IPS DF 6.9 (cell line): ENCODE results near the gene SPC24.
"Not testable (repeated sequence)": the region's sequence is repeated elsewhere in the genome, so short reads cannot be mapped to it uniquely, and the experiment has no call there.

Experiments
- DNase-seq: peaks from one replicate; pipeline ENCODE4 v3.0.0-alpha.2; 2013; ENCODE audit warnings: low read depth, low spot score
- H3K27ac ChIP-seq: one replicate; pipeline ENCODE4 v1.5.1; 2013; ENCODE audit warnings: low read length, control low read depth
- H3K27me3 ChIP-seq: 2 replicates; pipeline ENCODE4 v1.6.1; 2013; ENCODE audit warnings: mild to moderate bottlenecking, low read length; ENCODE audit not compliant: control insufficient read depth, insufficient read depth
- H3K36me3 ChIP-seq: 2 replicates; pipeline ENCODE4 v1.6.1; 2013; ENCODE audit warnings: low read length; ENCODE audit not compliant: control insufficient read depth, insufficient read depth
- H3K4me1 ChIP-seq: 2 replicates; pipeline ENCODE4 v1.6.1; 2013; ENCODE audit warnings: low read length; ENCODE audit not compliant: control insufficient read depth, insufficient read depth
- H3K4me3 ChIP-seq: 2 replicates; pipeline ENCODE4 v1.5.1; 2013; ENCODE audit warnings: mild to moderate bottlenecking, low read length
- H3K9me3 ChIP-seq: 2 replicates; pipeline ENCODE4 v1.6.1; 2013; ENCODE audit warnings: low read length, inconsistent platforms; ENCODE audit not compliant: control insufficient read depth, insufficient read depth
- WGBS: extraction: QIAGEN DNeasy Blood & Tissue Kit; methylation state at CpG from one replicate; pipeline ENCODE4 v1.1.7; 2013; ENCODE audit warnings: mixed read lengths, missing lambda C conversion rate; ENCODE audit not compliant: insufficient read length, insufficient coverage; 5-methylcytosine and 5-hydroxymethylcytosine counted together

Gene SPC24

GRCh38 chr19:11108746-11109145 is 46.8 kb downstream of the SPC24 start:
- Histone ChIP-seq H3K27ac (no peak overlapping the region), H3K36me3 (peaks cover 62% of the 10 kb centered on the region), H3K9me3 (no peaks in the 10 kb centered on the region), H3K4me3 (no peak overlapping the region), H3K27me3 (no peaks in the 10 kb centered on the region), H3K4me1 (no peaks in the 10 kb centered on the region; the same call in 1 of the 2 replicates)
- DNase-seq = no peak
- WGBS = no CpG with 5 or more reads among the region's 6 CpGs

GRCh38 chr19:11106477-11106876 is 49.1 kb downstream of the SPC24 start:
- no peaks in the 10 kb centered on the region; the same call in 1 of the 2 replicates for H3K4me1 ChIP-seq
- no peaks in the 10 kb centered on the region for H3K9me3 ChIP-seq
- no peaks in the 10 kb centered on the region for H3K27me3 ChIP-seq
- H3K27ac ChIP-seq = no peak overlapping the region
- no peak overlapping the region for H3K4me3 ChIP-seq
- peaks cover 54% of the 10 kb centered on the region for H3K36me3 ChIP-seq
- WGBS = no CpG with 5 or more reads among the region's 13 CpGs
- DNase-seq = no peak

- H3K36me3 ChIP-seq = peaks cover 50% of the 10 kb centered on the region
- no peak overlapping the region for H3K4me3 ChIP-seq
- no peaks in the 10 kb centered on the region for H3K9me3 ChIP-seq
- WGBS = no CpG with 5 or more reads among the region's 36 CpGs
- no peak for DNase-seq
- H3K4me1 ChIP-seq = no peaks in the 10 kb centered on the region; the same call in 1 of the 2 replicates
- H3K27me3 ChIP-seq = no peaks in the 10 kb centered on the region
- H3K27ac ChIP-seq = no peak overlapping the region
Measured at GRCh38 chr19:11105014-11105636, 50.5 kb downstream of the SPC24 start.

- H3K27ac ChIP-seq, H3K27me3 ChIP-seq, H3K9me3 ChIP-seq, H3K4me3 ChIP-seq, DNase-seq, H3K4me1 ChIP-seq: not testable (repeated sequence)
- no CpG with 5 or more reads among the region's 10 CpGs for WGBS
- peaks cover 49% of the 10 kb centered on the region for H3K36me3 ChIP-seq
Measured at GRCh38 chr19:11103667-11104066, 51.9 kb downstream of the SPC24 start.

GRCh38 chr19:11102944-11103343 is 52.6 kb downstream of the SPC24 start:
- no CpG with 5 or more reads among the region's 16 CpGs for WGBS
- H3K4me3 ChIP-seq = no peak overlapping the region
- no peak overlapping the region for H3K27ac ChIP-seq
- no peaks in the 10 kb centered on the region for H3K9me3 ChIP-seq
- H3K36me3 ChIP-seq = peaks cover 44% of the 10 kb centered on the region
- no peaks in the 10 kb centered on the region; the same call in 1 of the 2 replicates for H3K4me1 ChIP-seq
- no peaks in the 10 kb centered on the region for H3K27me3 ChIP-seq
- DNase-seq = no peak

- no CpG with 5 or more reads among the region's 5 CpGs for WGBS
- H3K36me3 ChIP-seq = peaks cover 35% of the 10 kb centered on the region
Measured at GRCh38 chr19:11101057-11101456, 54.5 kb downstream of the SPC24 start.

GRCh38 chr19:11100049-11100448 is 55.5 kb downstream of the SPC24 start:
- H3K4me1 ChIP-seq = no peaks in the 10 kb centered on the region
- peaks cover 29% of the 10 kb centered on the region for H3K36me3 ChIP-seq
- WGBS = no CpG with 5 or more reads among the region's 12 CpGs
- no peak for DNase-seq
- no peak overlapping the region for H3K4me3 ChIP-seq
- H3K27ac ChIP-seq = no peak overlapping the region
- no peaks in the 10 kb centered on the region for H3K9me3 ChIP-seq
- H3K27me3 ChIP-seq = no peaks in the 10 kb centered on the region

More at GRCh38 chr19:11101057-11101456, 54.5 kb downstream of the SPC24 start:
- H3K4me1 ChIP-seq = no peaks in the 10 kb centered on the region; the same call in 1 of the 2 replicates
- no peak overlapping the region for H3K27ac ChIP-seq
- H3K27me3 ChIP-seq = no peaks in the 10 kb centered on the region
- DNase-seq = no peak
- H3K9me3 ChIP-seq = no peaks in the 10 kb centered on the region
- H3K4me3 ChIP-seq = no peak overlapping the region

- no peak for DNase-seq
- no CpG with 5 or more reads among the region's 3 CpGs for WGBS
- Histone ChIP-seq H3K27me3 (no peaks in the 10 kb centered on the region), H3K36me3 (peaks cover 29% of the 10 kb centered on the region), H3K4me1 (no peaks in the 10 kb centered on the region; the same call in 1 of the 2 replicates), H3K4me3 (no peak overlapping the region), H3K9me3 (no peaks in the 10 kb centered on the region), H3K27ac (no peak overlapping the region)
Measured at GRCh38 chr19:11098861-11099260, 56.7 kb downstream of the SPC24 start.

GRCh38 chr19:11098327-11098726 is 57.3 kb downstream of the SPC24 start:
- Histone ChIP-seq H3K36me3 (peaks cover 29% of the 10 kb centered on the region), H3K9me3 (no peaks in the 10 kb centered on the region), H3K27me3 (no peaks in the 10 kb centered on the region), H3K4me3 (no peak overlapping the region), H3K27ac (no peak overlapping the region), H3K4me1 (no peaks in the 10 kb centered on the region; the same call in 1 of the 2 replicates)
- DNase-seq = no peak
- WGBS = no CpG with 5 or more reads among the region's 2 CpGs

GRCh38 chr19:11097367-11097766 is 58.2 kb downstream of the SPC24 start:
- peaks cover 21% of the 10 kb centered on the region for H3K36me3 ChIP-seq
- H3K4me1 ChIP-seq, H3K4me3 ChIP-seq, H3K27me3 ChIP-seq, DNase-seq, H3K27ac ChIP-seq, H3K9me3 ChIP-seq: not testable (repeated sequence)
- WGBS = no CpG with 5 or more reads among the region's 6 CpGs
